K562 (cell line): Measurements from ENCODE around the gene DNASE1L2. TPM values are rescaled to one million over a fixed set of nuclear protein-coding genes. Genes with fewer than 3 reads are reported as not detected.

ENCODE experiments used
- CTBP1 ChIP-seq: fragments of 450-650 bp; IDR thresholded peaks from 2 replicates; pipeline ENCODE4 v1.6.1; 2016; ENCODE audit warnings: borderline replicate concordance
- FIP1L1 ChIP-seq: fragments of 200-400 bp; formaldehyde crosslinking; IDR thresholded peaks from 2 replicates; pipeline ENCODE4 v1.6.1; 2018; ENCODE audit warnings: mild to moderate bottlenecking, low read depth, low read length; ENCODE audit not compliant: poor library complexity, severe bottlenecking
- FOXK1 ChIP-seq: sonication (generic); formaldehyde crosslinking; IDR thresholded peaks from 2 replicates; pipeline ENCODE4 v1.8.0; 2022; ENCODE audit warnings: missing genetic modification reagents, mild to moderate bottlenecking, borderline replicate concordance
- HDAC8 ChIP-seq: fragments of 450-650 bp; IDR thresholded peaks from 2 replicates; pipeline ENCODE4 v1.6.1; 2016; ENCODE audit warnings: mild to moderate bottlenecking, missing genetic modification characterization, moderate library complexity, missing compliant biosample characterization
- IFI16 ChIP-seq: fragments of 250-450 bp; sonication (Bioruptor Pico); IDR thresholded peaks from 2 replicates; pipeline ENCODE4 v2.1.2; 2022; ENCODE audit warnings: mild to moderate bottlenecking, inconsistent platforms
- KDM1A ChIP-seq, 2 experiments: fragments of 450-650 bp; IDR thresholded peaks; 2 replicates each; pipeline ENCODE4 v1.6.1; 2016; ENCODE audit warnings: mild to moderate bottlenecking in 2 of 2
- MECOM ChIP-seq: fragments of 250-450 bp; sonication (Bioruptor Pico); IDR thresholded peaks from 2 replicates; pipeline ENCODE4 v1.8.0; 2022; ENCODE audit warnings: inconsistent platforms
- NFXL1 ChIP-seq: fragments of 450-650 bp; formaldehyde crosslinking; IDR thresholded peaks from 2 replicates; pipeline ENCODE4 v1.4.0; 2021; ENCODE audit warnings: mild to moderate bottlenecking
- NR3C1 ChIP-seq: sonication (generic); formaldehyde crosslinking; IDR thresholded peaks from 2 replicates; pipeline ENCODE4 v1.8.1; 2022; ENCODE audit warnings: missing genetic modification reagents
- RBFOX2 ChIP-seq: fragments of 200-400 bp; formaldehyde crosslinking; IDR thresholded peaks from 2 replicates; pipeline ENCODE4 v1.6.1; 2017; ENCODE audit warnings: low read depth, mild to moderate bottlenecking, low read length, moderate library complexity
- TCF3 ChIP-seq: sonication (generic); formaldehyde crosslinking; IDR thresholded peaks from 2 replicates; pipeline ENCODE4 v1.4.0; 2020; ENCODE audit warnings: mild to moderate bottlenecking, missing genetic modification reagents
- ZFP1 ChIP-seq: fragments of 450-650 bp; formaldehyde crosslinking; IDR thresholded peaks from 2 replicates; pipeline ENCODE4 v1.4.0; 2020; ENCODE audit warnings: mild to moderate bottlenecking, mixed read lengths
- polyA plus RNA-seq, 8 experiments: library from polyadenylated mRNA; depleted of rRNA in 4 of 8; stranded (reverse) in 5 of 8; unstranded in 3 of 8; fragments of >200 nt; fragmentation: Nextera tagmentation in 2 of 8; fragmentation: Illumina TruSeq in 1 of 8; extraction: Ambion mirVana in 2 of 8; extraction: Trizol in 1 of 8; gene quantifications; 2 replicates each; pipeline versions ENCODE4 v1.2.1 to v1.2.3, GENCODE V29; 2011 to 2014; ENCODE audit warnings: inconsistent platforms in 1 of 8, missing spikeins in 1 of 8
- total RNA-seq, 7 experiments: library from RNA; depleted of rRNA in 6 of 7; stranded (reverse); fragments of >200 nt in 6 of 7; fragmentation: Illumina TruSeq in 2 of 7; extraction: Trizol in 2 of 7; gene quantifications; 2 replicates each; pipeline versions ENCODE4 v1.2.1 to v1.2.3, GENCODE V29; 2011 to 2021; ENCODE audit warnings: low replicate concordance in 1 of 7
- TF ChIP-seq, protein P1 (sequence below): fragments of 450-650 bp; IDR thresholded peaks from 2 replicates; pipeline ENCODE4 v1.6.1; 2016; ENCODE audit warnings: borderline replicate concordance
- TF ChIP-seq, protein P2 (sequence below): fragments of 250-450 bp; sonication (Bioruptor Pico); IDR thresholded peaks from 2 replicates; pipeline ENCODE4 v1.8.0; 2021; ENCODE audit warnings: moderate library complexity, mild to moderate bottlenecking, inconsistent platforms
- TF ChIP-seq, protein P3 (sequence below): fragments of 450-650 bp; conservative IDR thresholded peaks from 2 replicates; pipeline ENCODE4 v1.6.1; 2016; ENCODE audit warnings: missing genetic modification characterization, low read depth, mild to moderate bottlenecking, missing compliant biosample characterization, moderate library complexity
- TF ChIP-seq, protein P4 (sequence below), 2 experiments: IDR thresholded peaks; 2 replicates each; pipeline ENCODE4 v1.6.1; 2012; ENCODE audit warnings: improper control_type of control experiment in 2 of 2, low read depth in 2 of 2, low read length in 2 of 2, borderline replicate concordance in 1 of 2
- TF ChIP-seq, protein P5 (sequence below): sonication (generic); formaldehyde crosslinking; IDR thresholded peaks from 2 replicates; pipeline ENCODE4 v1.9.0; 2022; ENCODE audit warnings: mild to moderate bottlenecking, missing genetic modification reagents

Gene DNASE1L2
- total and polyA plus RNA-seq, 9 of the 15 experiments (the other 6 are each of a cell fraction or from before 2014, with no cell fraction given): 0.08 to 2.7 (median 1.7) TPM; not detected in 1

DNA sequence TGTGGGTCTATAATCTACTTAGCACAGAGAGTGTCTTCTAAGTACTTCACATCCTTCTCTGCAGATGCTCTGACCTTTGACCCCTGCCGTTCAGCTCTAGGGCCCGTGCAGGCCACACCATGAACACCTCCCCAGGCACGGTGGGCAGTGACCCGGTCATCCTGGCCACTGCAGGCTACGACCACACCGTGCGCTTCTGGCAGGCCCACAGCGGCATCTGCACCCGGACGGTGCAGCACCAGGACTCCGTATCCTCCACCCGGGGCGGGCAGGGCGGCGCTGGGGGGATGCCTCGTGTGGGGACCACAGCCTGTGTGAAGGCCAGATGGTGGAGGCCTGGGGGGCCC lies 30.3 kb upstream of the DNASE1L2 start (continued):
- TF ChIP-seq, protein P1, sequence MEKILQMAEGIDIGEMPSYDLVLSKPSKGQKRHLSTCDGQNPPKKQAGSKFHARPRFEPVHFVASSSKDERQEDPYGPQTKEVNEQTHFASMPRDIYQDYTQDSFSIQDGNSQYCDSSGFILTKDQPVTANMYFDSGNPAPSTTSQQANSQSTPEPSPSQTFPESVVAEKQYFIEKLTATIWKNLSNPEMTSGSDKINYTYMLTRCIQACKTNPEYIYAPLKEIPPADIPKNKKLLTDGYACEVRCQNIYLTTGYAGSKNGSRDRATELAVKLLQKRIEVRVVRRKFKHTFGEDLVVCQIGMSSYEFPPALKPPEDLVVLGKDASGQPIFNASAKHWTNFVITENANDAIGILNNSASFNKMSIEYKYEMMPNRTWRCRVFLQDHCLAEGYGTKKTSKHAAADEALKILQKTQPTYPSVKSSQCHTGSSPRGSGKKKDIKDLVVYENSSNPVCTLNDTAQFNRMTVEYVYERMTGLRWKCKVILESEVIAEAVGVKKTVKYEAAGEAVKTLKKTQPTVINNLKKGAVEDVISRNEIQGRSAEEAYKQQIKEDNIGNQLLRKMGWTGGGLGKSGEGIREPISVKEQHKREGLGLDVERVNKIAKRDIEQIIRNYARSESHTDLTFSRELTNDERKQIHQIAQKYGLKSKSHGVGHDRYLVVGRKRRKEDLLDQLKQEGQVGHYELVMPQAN: peak; percentile 48; the same call in 1 of the 2 replicates
- TF ChIP-seq TCF3 (CRISPR knock-in tag): peak; percentile 28; the same call in 1 of the 2 replicates
- TF ChIP-seq, protein P2, sequence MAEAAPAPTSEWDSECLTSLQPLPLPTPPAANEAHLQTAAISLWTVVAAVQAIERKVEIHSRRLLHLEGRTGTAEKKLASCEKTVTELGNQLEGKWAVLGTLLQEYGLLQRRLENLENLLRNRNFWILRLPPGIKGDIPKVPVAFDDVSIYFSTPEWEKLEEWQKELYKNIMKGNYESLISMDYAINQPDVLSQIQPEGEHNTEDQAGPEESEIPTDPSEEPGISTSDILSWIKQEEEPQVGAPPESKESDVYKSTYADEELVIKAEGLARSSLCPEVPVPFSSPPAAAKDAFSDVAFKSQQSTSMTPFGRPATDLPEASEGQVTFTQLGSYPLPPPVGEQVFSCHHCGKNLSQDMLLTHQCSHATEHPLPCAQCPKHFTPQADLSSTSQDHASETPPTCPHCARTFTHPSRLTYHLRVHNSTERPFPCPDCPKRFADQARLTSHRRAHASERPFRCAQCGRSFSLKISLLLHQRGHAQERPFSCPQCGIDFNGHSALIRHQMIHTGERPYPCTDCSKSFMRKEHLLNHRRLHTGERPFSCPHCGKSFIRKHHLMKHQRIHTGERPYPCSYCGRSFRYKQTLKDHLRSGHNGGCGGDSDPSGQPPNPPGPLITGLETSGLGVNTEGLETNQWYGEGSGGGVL (CRISPR knock-in tag): no peak
- TF ChIP-seq NR3C1 (CRISPR knock-in tag): 0 out of 2 replicates have a peak, but pooled peaks have one; percentile 33
- 0 out of 2 replicates have a peak, but pooled peaks have one; percentile 8 for TF ChIP-seq ZFP1 (CRISPR knock-in tag)
- TF ChIP-seq CTBP1: peak; percentile 3
- no peak for TF ChIP-seq FIP1L1
- TF ChIP-seq, protein P3, sequence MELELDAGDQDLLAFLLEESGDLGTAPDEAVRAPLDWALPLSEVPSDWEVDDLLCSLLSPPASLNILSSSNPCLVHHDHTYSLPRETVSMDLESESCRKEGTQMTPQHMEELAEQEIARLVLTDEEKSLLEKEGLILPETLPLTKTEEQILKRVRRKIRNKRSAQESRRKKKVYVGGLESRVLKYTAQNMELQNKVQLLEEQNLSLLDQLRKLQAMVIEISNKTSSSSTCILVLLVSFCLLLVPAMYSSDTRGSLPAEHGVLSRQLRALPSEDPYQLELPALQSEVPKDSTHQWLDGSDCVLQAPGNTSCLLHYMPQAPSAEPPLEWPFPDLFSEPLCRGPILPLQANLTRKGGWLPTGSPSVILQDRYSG (tag): peak; percentile 73; the same call in 1 of the 2 replicates
- no peak for TF ChIP-seq NFXL1
- TF ChIP-seq, protein P4, sequence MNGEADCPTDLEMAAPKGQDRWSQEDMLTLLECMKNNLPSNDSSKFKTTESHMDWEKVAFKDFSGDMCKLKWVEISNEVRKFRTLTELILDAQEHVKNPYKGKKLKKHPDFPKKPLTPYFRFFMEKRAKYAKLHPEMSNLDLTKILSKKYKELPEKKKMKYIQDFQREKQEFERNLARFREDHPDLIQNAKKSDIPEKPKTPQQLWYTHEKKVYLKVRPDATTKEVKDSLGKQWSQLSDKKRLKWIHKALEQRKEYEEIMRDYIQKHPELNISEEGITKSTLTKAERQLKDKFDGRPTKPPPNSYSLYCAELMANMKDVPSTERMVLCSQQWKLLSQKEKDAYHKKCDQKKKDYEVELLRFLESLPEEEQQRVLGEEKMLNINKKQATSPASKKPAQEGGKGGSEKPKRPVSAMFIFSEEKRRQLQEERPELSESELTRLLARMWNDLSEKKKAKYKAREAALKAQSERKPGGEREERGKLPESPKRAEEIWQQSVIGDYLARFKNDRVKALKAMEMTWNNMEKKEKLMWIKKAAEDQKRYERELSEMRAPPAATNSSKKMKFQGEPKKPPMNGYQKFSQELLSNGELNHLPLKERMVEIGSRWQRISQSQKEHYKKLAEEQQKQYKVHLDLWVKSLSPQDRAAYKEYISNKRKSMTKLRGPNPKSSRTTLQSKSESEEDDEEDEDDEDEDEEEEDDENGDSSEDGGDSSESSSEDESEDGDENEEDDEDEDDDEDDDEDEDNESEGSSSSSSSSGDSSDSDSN (IDR thresholded peaks at IDR 0.05; ENCODE audit: borderline replicate concordance in 1 of 2, low read depth in 2 of 2, low read length in 2 of 2): 0 out of 4 replicates have a peak, but pooled peaks of 1 of the 2 experiments have one; percentile 35
- TF ChIP-seq IFI16 (CRISPR knock-in tag): 0 out of 2 replicates have a peak, but pooled peaks have one; percentile 55
- TF ChIP-seq KDM1A (IDR thresholded peaks at IDR 0.05): peak in 1 of 2 experiments; percentile 34; a peak in 1 of 4 replicates
- 0 out of 2 replicates have a peak, but pooled peaks have one; percentile 14 for TF ChIP-seq HDAC8 (tag)
- TF ChIP-seq FOXK1 (CRISPR knock-in tag): peak; percentile 80; the same call in 1 of the 2 replicates
- TF ChIP-seq, protein P5, sequence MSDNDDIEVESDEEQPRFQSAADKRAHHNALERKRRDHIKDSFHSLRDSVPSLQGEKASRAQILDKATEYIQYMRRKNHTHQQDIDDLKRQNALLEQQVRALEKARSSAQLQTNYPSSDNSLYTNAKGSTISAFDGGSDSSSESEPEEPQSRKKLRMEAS (CRISPR knock-in tag): 0 out of 2 replicates have a peak, but pooled peaks have one; percentile 9
- TF ChIP-seq RBFOX2: peak; percentile 10
- TF ChIP-seq MECOM: peak; percentile 43; the same call in 1 of the 2 replicates
